Measurements from ENCODE around the gene MARK2. TPM values are rescaled to one million over a fixed set of nuclear protein-coding genes. Genes with fewer than 3 reads are reported as not detected.

Gene MARK2
- total RNA-seq, 1 experiment from 2014 or later, result 39.8 TPM

DNA sequence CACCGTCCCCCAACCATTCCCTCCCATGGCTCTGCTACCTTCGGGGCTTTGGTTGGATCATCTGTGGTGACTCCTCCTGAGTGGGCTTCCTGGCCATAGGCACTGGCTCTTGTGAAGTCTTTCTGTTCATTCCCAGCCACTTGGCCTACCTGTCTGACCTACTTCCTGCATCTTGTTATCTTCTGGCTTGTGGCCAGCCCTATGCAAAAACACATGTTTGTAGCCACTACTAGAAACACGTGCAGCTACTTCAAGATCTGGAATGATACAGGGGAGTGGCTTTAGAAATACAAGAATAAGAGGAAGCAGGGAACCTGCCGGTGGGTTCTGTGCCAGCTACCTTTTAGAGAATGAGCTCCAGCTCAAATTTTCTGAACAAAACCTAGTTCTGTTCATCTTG, 57.2 kb downstream of the MARK2 start:
- intact Hi-C loops (cut with micrococcal nuclease), result no loop called here
- Histone ChIP-seq H2AFZ (ENCODE audit: low read depth, low read length, poor library complexity, severe bottlenecking) (no peak overlapping the region), H3K4me2 (ENCODE audit: low read length) (no peak overlapping the region), H3K36me3 (ENCODE audit: control insufficient read depth in 1 of 2, insufficient read depth in 2 of 2, low read length in 2 of 2) (peaks cover 34 to 37% of the 10 kb centered on the region in 2 experiments), H3K27me3 (ENCODE audit: insufficient read depth, low read length) (no peaks in the 10 kb centered on the region), H3K27ac (ENCODE audit: low read depth, low read length) (no peak overlapping the region), H3K4me3 (replicated peaks in 1 of 2; ENCODE audit: low read depth in 1 of 2, low read length in 2 of 2) (no peak overlapping the region), H3K79me2 (ENCODE audit: insufficient read depth, low read length) (peaks cover 32% of the 10 kb centered on the region), H4K20me1 (ENCODE audit: insufficient read depth) (no peaks in the 10 kb centered on the region; the same call in 1 of the 2 replicates), H3K9me3 (ENCODE audit: control insufficient read depth in 1 of 2, insufficient read depth in 1 of 2, low read depth in 1 of 2, low read length in 2 of 2) (no peaks in the 10 kb centered on the region), H3K9me2 (ENCODE audit: insufficient read depth) (no peaks in the 10 kb centered on the region), H3K4me1 (ENCODE audit: control insufficient read depth in 1 of 2, insufficient read depth in 2 of 2, low read length in 2 of 2) (no peaks in the 10 kb centered on the region), H3K9ac (ENCODE audit: low read length) (no peak overlapping the region)
- RAD21 ChIA-PET (ENCODE audit: low non-redundant PET in 1 of 2, low total read pairs in 2 of 2, uncharacterized antibody in 2 of 2, unreplicated experiment in 2 of 2), result no interaction called here
- ATAC-seq (no peak), DNase-seq (ENCODE audit: low read depth, low spot score) (no peak)
- TF ChIP-seq SIN3A (IDR thresholded peaks at IDR 0.05; ENCODE audit: low read depth), result no peak
- TF ChIP-seq SRF (IDR thresholded peaks at IDR 0.05; ENCODE audit: low read depth), result no peak
- no peak for TF ChIP-seq EZH2 (IDR thresholded peaks at IDR 0.05)
- no peak for TF ChIP-seq CEBPB (IDR thresholded peaks at IDR 0.05; ENCODE audit: low read depth)
- TF ChIP-seq SP1 (IDR thresholded peaks at IDR 0.05; ENCODE audit: low read depth), result no peak
- TF ChIP-seq FOSL1 (IDR thresholded peaks at IDR 0.05; ENCODE audit: low read depth), result no peak
- TF ChIP-seq, protein P1, sequence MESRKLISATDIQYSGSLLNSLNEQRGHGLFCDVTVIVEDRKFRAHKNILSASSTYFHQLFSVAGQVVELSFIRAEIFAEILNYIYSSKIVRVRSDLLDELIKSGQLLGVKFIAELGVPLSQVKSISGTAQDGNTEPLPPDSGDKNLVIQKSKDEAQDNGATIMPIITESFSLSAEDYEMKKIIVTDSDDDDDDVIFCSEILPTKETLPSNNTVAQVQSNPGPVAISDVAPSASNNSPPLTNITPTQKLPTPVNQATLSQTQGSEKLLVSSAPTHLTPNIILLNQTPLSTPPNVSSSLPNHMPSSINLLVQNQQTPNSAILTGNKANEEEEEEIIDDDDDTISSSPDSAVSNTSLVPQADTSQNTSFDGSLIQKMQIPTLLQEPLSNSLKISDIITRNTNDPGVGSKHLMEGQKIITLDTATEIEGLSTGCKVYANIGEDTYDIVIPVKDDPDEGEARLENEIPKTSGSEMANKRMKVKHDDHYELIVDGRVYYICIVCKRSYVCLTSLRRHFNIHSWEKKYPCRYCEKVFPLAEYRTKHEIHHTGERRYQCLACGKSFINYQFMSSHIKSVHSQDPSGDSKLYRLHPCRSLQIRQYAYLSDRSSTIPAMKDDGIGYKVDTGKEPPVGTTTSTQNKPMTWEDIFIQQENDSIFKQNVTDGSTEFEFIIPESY (IDR thresholded peaks at IDR 0.05; ENCODE audit: extremely low read depth, insufficient replicate concordance, low read length), result no peak
- TF ChIP-seq EZH2phosphoT487 (IDR thresholded peaks at IDR 0.05; ENCODE audit: borderline replicate concordance), result no peak
- TF ChIP-seq, protein P2, sequence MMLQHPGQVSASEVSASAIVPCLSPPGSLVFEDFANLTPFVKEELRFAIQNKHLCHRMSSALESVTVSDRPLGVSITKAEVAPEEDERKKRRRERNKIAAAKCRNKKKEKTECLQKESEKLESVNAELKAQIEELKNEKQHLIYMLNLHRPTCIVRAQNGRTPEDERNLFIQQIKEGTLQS (IDR thresholded peaks at IDR 0.05), result no peak
- TF ChIP-seq CBX3 (IDR thresholded peaks at IDR 0.05; ENCODE audit: low read depth), result no peak
- TF ChIP-seq POLR2A (IDR thresholded peaks at IDR 0.05; ENCODE audit: borderline replicate concordance, extremely low read depth, insufficient read depth, insufficient read length), result no peak
- TF ChIP-seq ELF1 (IDR thresholded peaks at IDR 0.05; ENCODE audit: borderline replicate concordance, low read depth), result no peak
- TF ChIP-seq, protein P3, sequence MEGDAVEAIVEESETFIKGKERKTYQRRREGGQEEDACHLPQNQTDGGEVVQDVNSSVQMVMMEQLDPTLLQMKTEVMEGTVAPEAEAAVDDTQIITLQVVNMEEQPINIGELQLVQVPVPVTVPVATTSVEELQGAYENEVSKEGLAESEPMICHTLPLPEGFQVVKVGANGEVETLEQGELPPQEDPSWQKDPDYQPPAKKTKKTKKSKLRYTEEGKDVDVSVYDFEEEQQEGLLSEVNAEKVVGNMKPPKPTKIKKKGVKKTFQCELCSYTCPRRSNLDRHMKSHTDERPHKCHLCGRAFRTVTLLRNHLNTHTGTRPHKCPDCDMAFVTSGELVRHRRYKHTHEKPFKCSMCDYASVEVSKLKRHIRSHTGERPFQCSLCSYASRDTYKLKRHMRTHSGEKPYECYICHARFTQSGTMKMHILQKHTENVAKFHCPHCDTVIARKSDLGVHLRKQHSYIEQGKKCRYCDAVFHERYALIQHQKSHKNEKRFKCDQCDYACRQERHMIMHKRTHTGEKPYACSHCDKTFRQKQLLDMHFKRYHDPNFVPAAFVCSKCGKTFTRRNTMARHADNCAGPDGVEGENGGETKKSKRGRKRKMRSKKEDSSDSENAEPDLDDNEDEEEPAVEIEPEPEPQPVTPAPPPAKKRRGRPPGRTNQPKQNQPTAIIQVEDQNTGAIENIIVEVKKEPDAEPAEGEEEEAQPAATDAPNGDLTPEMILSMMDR (IDR thresholded peaks at IDR 0.05 in 2 of 3, conservative IDR thresholded peaks at IDR 0.05 in 1 of 3; ENCODE audit: borderline replicate concordance in 1 of 3, insufficient read depth in 1 of 3, low read depth in 2 of 3, low read length in 2 of 3), result no peak
- TF ChIP-seq RAD21 (IDR thresholded peaks at IDR 0.05; ENCODE audit: low read depth), result no peak
- TF ChIP-seq EGR1 (IDR thresholded peaks at IDR 0.05; ENCODE audit: low read depth), result no peak
- no peak for TF ChIP-seq MAX (IDR thresholded peaks at IDR 0.05)
- TF ChIP-seq ZFX (IDR thresholded peaks at IDR 0.05), result no peak
- no peak for TF ChIP-seq TCF7L2 (IDR thresholded peaks at IDR 0.05; ENCODE audit: borderline replicate concordance, extremely low read depth, insufficient read depth, insufficient read length)
- no peak for TF ChIP-seq JUND (IDR thresholded peaks at IDR 0.05)
- POLR2A ChIA-PET, result no interaction called here
- CTCF ChIA-PET, result no interaction called here
- no TSS peak for BruUV-seq (replicated peaks)
